GM10847 (cell line): ENCODE data around the gene SLC25A3.

ENCODE experiments used
- POLR2A ChIP-seq: IDR thresholded peaks from 2 replicates; pipeline ENCODE4 v1.6.1; 2011; ENCODE audit not compliant: insufficient read length; ENCODE audit errors: extremely low read depth

The SLC25A3 gene

DNA sequence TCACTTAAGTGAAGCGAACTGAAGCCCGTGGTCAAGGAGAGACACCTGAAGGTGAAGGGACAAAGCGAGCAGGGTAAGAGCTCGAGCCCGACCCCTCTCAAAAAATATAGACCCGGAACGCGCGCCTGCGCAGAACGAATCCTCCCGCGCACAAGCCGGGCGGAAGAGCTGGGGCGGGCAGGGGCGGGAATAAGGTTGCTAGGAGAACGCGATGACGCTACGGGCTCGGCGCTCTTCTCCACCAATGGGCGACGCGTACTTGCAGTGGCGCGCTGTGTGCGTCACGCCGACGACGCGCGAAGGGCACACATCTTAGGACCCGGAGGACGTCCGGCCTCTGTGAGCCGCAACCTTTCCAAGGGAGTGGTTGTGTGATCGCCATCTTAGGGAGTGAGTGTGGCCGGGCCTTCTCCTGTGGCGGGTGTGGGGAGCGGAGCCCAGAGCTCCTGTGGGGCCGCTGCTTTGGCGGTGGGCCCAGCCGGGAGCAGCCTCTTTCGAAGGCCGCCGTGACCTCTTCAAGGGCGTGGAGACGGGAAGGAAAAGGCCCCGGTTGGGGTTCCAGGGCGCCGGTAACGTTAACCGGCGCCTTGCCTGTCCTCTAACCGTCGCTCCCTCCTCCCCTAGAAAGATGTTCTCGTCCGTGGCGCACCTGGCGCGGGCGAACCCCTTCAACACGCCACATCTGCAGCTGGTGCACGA, at the start of gene SLC25A3:
SLC25A3 (plus strand) TSS at position 336 of the 699 bp plus-strand sequence; CDS start at position 629, 293 bp downstream.
- TF ChIP-seq POLR2A = peak; percentile 99

DNA sequence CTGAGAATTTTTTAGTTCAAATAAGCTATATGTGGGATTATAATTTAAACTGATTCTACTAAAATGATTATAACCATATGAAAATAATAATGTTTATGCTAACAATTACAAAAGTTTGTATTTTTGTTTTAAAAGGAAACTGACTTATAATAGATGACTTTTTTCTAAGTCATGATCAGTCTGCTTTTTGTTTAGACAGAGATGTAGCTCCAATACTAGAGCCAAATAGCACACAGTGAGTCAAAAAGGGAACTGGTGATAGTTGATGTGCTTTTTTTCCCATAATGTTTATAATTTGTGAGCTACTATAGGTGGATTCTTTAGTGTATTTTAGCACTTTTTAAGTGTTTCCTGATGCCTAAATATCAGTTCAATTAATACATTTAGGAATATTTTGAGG, 49.8 kb upstream of the SLC25A3 start:
- no peak for TF ChIP-seq POLR2A

DNA sequence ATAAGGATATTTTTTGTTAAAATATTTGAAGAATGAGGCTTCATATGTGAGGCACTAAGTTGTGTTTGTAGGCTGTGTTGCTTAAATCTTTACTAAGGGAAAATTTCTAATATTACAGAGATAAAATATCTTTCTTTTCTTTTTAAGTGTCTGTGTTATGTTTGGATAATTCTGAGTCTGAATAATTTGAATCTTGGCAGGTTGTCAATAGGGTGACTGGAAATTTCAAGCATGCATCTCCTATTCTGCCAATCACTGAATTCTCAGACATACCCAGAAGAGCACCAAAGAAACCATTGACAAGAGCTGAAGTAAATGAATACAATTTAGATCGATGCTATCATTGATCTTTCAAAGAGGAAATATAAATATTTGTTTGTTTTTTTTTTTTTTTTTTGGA, 48.7 kb upstream of the SLC25A3 start:
- no peak for TF ChIP-seq POLR2A

DNA sequence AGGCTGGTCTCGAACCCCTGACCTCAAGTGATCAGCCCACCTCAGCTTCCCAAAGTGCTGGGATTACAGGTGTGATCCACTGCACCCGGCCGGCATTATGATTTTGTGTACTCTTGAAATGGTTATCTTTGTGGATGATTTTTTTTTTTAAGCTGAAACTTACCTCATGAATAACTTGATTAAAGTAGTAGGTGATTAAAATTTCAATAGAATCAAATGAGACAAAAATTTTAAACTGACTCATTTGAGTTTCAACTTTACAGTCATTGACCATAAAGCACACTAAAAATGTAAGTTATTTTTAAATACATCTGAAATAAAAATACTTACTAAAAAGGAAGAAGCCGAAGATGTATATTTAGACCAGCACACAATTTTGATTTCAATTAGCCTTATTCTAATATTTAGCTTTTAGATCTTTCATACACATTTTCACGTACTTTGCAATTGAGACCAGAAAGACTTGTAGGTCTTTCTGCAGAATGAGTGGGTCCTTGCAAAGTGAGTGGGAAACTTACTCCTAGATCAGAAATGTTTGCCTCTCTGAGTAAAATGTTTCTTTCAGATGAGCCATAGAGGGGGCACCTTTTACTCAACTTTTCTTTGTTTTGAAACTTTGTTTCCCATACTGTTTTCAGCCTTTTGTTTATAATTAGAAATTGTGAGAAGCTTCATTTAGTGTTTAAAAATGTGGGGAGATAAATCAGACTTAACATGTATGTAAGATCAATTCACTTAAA, 43.9 kb upstream of the SLC25A3 start:
- TF ChIP-seq POLR2A = no peak

DNA sequence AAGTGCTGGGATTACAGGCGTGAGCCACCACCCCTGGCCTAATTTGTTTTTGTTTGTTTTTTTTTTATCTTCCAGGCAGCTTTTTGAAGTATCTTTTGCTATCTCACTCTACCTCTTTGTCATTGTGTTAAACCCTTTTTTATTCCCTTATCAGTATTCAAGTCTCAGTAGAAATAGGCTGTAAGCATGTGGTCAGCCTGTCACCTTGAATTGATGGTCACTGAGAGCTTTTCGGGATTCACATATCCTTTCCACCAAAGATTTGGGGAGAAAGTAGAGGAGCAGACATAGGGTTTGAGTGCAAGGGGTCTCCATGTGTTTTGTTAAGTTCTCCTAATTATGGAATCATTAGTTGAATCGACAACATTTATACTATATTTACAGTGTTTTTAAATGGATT, 41.7 kb upstream of the SLC25A3 start:
- TF ChIP-seq POLR2A = no peak

DNA sequence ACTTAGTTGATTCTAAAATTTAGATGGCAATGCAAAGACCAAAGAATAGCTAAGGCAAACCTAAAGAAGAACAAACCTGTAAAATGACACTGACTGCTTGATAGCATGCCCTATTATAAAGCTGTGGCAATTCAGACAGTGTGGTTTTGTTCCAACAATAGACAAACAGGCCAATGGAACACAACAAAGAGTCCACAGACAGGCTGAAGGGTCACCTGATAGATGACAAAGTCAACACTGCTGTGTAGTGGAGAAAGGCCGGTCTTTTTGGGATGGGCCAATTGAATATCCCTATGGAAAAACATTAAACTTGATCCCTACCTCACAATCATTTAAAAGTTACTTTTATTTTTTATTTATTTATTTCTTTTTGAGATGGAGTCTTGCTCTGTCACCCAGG, 33.8 kb upstream of the SLC25A3 start:
- no peak for TF ChIP-seq POLR2A

DNA sequence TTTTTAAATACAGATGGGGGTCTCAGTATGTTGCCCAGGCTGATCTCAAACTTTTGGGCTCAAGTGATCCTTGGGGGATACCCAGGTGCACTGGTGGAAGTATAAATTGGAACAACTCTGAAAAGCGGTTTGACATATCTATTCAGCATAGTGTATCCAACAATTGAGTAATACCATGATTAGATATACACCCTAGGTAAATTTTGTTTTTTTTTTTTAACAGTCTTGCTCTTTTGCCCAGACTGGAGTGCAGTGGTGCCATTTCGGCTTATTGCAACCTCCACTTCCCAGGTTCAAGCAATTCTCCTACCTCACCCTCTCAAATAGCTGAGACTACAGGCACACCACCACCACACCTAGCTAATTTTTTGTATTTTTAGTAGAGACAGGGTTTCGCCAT, 31.6 kb upstream of the SLC25A3 start:
- TF ChIP-seq POLR2A = no peak

DNA sequence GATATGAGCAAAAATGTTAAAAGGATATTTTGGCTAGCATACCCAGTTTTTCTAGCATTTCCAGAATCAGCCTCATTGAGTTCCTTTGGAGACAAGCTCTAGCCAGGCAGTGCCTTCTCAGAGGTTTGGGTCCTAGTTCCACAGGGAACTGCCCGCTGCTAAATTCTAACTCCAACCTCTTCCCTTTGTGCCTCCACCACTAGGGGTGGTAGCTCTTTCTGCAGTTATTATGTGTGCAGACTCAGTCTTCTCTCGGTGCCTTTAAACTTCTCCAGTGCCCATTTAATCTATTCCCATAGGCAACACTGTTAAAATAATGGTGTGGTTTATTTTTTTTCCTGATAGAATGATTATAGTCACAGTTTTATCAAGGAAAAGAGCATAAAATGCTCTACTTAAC, 21.5 kb upstream of the SLC25A3 start:
- no peak for TF ChIP-seq POLR2A

DNA sequence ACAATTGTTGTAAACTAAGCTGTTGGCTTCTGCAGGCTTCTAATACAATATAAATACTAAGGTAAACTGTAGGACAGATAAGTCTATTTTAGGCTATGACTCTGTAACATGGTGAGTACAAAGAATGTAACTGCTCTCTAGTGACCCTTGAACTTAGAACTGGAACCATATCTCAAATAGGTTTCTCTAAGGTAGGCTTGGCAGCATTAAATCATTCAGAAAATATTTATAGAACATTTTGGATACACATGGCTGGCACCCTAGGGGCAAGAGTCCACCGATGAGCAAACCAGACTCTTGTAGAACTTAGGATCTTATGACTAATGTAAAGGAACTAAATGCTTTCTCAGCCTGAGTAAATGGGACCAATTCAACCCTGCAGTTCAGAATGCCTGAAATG, 19.4 kb upstream of the SLC25A3 start:
- no peak for TF ChIP-seq POLR2A

DNA sequence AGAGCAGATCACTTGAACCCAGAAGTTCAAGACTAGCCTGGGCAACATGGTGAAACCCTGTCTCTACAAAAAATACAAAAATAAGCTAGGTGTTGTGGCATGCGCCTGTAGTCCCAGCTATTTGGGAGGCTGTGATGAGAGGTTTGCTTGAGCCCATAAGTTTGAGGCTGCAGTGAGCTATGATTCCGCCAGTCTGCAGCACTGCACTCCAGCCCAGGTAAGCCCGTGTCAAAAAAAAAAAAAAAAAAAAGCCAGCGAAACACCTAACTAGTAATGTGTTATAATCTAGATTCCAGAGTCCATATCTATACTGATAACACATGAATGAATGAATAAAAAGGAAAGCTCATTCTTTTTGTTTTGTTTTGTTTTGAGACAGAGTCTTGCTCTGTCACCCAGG, 18.5 kb upstream of the SLC25A3 start:
- TF ChIP-seq POLR2A = no peak

DNA sequence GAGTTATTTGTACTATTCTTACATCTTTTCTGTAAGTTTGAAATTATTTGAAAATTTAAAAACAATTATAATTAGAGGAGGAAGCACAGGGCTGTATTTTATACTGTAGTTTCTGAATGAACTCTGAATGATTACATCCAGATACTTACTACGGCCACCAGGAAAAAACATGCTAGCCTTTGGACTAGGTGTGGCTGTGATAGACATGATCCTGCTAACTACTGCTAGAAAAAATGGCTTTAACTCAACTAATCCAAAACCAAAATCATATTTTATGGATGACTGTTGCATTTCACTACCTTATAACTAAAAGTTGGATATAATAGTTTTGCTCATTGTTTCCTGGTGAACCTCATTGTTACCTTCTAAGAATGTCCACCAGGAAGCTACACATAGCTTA, 15.1 kb upstream of the SLC25A3 start:
- no peak for TF ChIP-seq POLR2A

DNA sequence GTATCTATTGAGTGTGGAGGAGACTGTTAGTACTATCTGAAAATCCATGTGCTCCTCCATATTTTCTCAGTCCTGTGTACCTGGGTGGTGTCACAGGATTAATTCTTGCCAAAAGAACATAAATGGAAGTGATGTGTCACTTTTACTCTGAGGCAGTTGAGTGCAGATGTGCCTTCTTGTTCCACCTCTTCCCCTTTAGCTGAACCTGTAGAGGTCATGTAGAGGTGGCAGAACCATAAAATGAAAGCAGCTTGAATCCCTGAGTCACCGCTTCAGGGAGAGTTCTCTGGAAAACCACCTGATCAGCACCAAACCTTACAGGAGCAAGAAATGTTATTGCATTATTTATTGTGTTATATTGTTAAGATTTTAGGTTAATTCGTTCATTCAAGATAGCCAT, 14.7 kb upstream of the SLC25A3 start:
- TF ChIP-seq POLR2A = no peak

DNA sequence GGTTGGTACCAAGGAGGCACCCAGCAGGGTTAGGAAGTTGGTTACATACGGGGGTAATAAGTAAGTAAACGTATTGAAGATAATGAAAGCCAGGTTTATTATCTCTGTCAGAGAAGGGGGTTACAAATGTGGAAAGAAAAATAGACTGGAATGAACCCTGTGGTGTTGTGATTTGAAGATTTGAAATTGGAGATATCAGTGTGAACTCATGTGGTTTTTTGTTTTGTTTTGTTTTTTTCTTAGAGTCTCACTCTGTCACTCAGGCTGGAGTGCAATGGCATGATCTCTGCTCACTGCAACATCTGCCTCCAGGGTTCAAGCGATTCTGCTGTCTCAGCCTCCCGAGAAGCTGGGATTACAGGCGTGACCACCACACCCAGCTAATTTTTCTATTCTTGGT, 14.1 kb upstream of the SLC25A3 start:
- no peak for TF ChIP-seq POLR2A

DNA sequence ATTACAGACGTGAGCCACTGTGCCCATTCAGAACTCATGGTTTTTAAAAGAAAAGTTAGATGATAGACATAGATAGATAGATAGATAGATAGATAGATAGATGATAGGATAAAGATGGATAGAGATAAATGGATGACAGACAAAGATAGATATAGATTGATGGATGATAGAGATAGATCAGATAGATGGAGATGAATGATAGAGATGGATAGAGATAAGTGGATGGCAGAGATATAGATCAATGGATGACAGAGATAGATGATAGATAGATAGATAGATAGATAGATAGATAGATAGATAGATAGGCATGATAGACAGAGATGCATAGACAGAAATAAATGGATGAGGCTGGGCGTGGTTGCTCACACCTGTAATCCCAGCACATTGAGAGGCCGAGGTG, 13.7 kb upstream of the SLC25A3 start:
- no peak for TF ChIP-seq POLR2A

DNA sequence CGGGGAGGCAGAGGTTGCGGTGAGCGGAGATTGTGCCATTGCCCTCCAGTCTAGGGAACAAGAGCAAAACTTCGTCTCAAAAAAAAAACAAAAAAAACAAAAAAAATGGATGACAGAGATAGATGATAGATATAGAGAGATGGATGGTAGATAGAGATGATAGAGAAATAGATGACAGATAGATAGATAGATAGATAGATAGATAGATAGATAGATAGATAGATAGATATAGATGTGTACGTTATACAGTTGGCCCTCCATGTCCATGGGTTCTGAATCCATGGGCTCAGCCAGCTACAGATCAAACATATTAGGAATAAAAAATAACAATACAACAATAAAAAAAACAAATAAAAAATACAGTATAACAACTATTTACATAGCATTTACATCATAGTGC, 12.8 kb upstream of the SLC25A3 start:
- no peak for TF ChIP-seq POLR2A

DNA sequence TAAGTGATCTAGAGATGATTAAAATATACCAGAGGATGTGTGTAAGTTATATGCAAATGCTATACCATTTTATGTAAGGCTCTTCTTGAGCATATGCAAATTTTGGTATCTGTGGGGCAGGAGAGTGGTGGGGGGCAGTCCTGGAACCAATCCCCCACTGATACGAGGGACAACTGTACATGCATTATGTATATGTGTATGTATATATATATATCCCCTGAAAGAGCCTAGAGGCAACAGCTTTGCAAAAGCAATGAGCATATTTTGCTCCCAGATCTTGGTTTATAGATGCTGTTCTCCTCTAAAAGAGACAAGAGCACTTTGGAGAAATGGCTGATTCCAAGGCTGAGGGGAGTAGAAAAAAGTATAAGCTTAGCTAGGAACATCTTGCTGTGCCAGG, 12.4 kb upstream of the SLC25A3 start:
- no peak for TF ChIP-seq POLR2A

DNA sequence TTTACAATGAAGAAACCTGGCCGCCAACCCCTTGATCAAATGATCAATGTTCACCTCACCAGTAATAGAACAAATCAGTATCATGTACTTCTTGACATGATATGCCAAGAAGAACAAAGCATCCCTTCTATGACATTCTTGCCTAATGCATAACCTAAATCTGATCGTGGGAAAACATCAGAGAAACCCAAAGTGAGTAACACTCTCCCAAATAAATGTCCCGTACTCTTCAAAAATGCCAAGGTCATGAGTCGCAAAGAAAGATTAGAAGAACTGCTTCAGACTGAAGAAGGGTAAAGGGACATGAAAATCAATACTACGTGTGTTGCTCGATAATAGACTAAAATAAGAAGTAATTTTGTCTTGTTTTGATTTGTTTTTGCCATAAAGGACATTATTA, 11.4 kb upstream of the SLC25A3 start:
- no peak for TF ChIP-seq POLR2A
